Kidney (tissue), 11 donors: ENCODE results near the gene SPATA31C1. TPM values are rescaled to one million over a fixed set of nuclear protein-coding genes. Genes with fewer than 3 reads are reported as not detected.
"Not testable (repeated sequence)": the region's sequence is repeated elsewhere in the genome, so short reads cannot be mapped to it uniquely, and the experiment has no call there.

ENCODE experiments used
- DNase-seq, 5 donors: peaks; one replicate each; pipeline ENCODE4 v3.0.0-alpha.2; 2013 to 2020
- FAIRE-seq: peaks from 2 replicates; lab custom pipeline; 2012; peaks lifted over from hg19 to GRCh38; lab: Jason Lieb, UNC
- H3K27ac ChIP-seq, 2 donors: one replicate each; pipeline ENCODE4 v1.7.0; 2013; ENCODE audit warnings: low read depth in 2 of 2, low read length in 2 of 2, inconsistent platforms in 1 of 2
- H3K27me3 ChIP-seq: one replicate; pipeline ENCODE4 v1.7.1; 2013; ENCODE audit warnings: low read length, inconsistent platforms; ENCODE audit not compliant: control insufficient read depth, insufficient read depth
- H3K36me3 ChIP-seq, 3 donors: one replicate each; pipeline versions ENCODE4 v1.7.0 to v1.7.1; 2013; ENCODE audit warnings: low read length in 3 of 3, control low read depth in 1 of 3, inconsistent platforms in 1 of 3; ENCODE audit not compliant: insufficient read depth in 3 of 3, control insufficient read depth in 2 of 3
- H3K4me1 ChIP-seq, 3 donors: one replicate each; pipeline versions ENCODE4 v1.7.0 to v1.7.1; 2013; ENCODE audit warnings: low read length in 3 of 3, inconsistent platforms in 1 of 3, low read depth in 1 of 3; ENCODE audit not compliant: control insufficient read depth in 2 of 3, insufficient read depth in 2 of 3
- H3K4me3 ChIP-seq, 3 donors: one replicate each; pipeline versions ENCODE4 v1.7.0 to v1.8.1; 2013; ENCODE audit warnings: low read length in 3 of 3, control low read depth in 1 of 3, inconsistent platforms in 1 of 3
- H3K9ac ChIP-seq, 3 donors: one replicate each; pipeline versions ENCODE4 v1.7.0 to v1.7.1; 2013; ENCODE audit warnings: low read length in 3 of 3, control low read depth in 1 of 3, inconsistent platforms in 1 of 3
- H3K9me3 ChIP-seq, 3 donors: one replicate each; pipeline versions ENCODE4 v1.7.0 to v1.7.1; 2013; ENCODE audit warnings: low read length in 3 of 3, control low read depth in 1 of 3, inconsistent platforms in 1 of 3; ENCODE audit not compliant: control insufficient read depth in 2 of 3, insufficient read depth in 1 of 3
- intact Hi-C: fragments of 100-400 bp; cut with DNase I; formaldehyde crosslinking; loops from one replicate; pipeline ENCODE4 v1.11.1; 2022
- polyA plus RNA-seq: library from polyadenylated mRNA; stranded (reverse); fragments of 350-450 nt; fragmentation: Illumina TruSeq; extraction: RNeasy Lipid Tissue Mini Kit (QIAGEN cat#74804); gene quantifications from one replicate; pipeline ENCODE4 v1.2.3, GENCODE V29; 2014; ENCODE audit warnings: low read depth, low replicate concordance; ENCODE audit not compliant: insufficient read depth
- total RNA-seq: library from RNA; stranded (reverse); fragmentation: NEBNext Ultra II Directional; extraction: Animal tissue kit (Norgen Biotek cat#: 25700); gene quantifications from one replicate; pipeline ENCODE4 v1.2.1, GENCODE V29; 2021
- donor health status: control.
- donor health status: control.
- donor health status: DM: yes; HTN: yes; CAD: no.
- donor health status: Normal renal cell carcinoma (clear cell type).

Gene SPATA31C1
- total and polyA plus RNA-seq, 2 donors from 2014 or later = not detected

GRCh38 chr9:87923012-87923411, 5.2 kb downstream of the SPATA31C1 start:
- H3K27me3 ChIP-seq, H3K4me3 ChIP-seq, H3K4me1 ChIP-seq, H3K36me3 ChIP-seq, H3K9me3 ChIP-seq, DNase-seq, intact Hi-C loops, H3K27ac ChIP-seq, H3K9ac ChIP-seq, FAIRE-seq: not testable (repeated sequence)

GRCh38 chr9:87924851-87925250, 7.1 kb downstream of the SPATA31C1 start:
- H3K4me3 ChIP-seq, H3K9ac ChIP-seq, H3K9me3 ChIP-seq, H3K27ac ChIP-seq, intact Hi-C loops, H3K4me1 ChIP-seq, H3K27me3 ChIP-seq, FAIRE-seq, H3K36me3 ChIP-seq: not testable (repeated sequence)
- peak in 1 of 5 donors; percentile 52 for DNase-seq

- H3K36me3 ChIP-seq, H3K4me3 ChIP-seq, intact Hi-C loops, H3K9ac ChIP-seq, H3K27ac ChIP-seq, H3K27me3 ChIP-seq, H3K4me1 ChIP-seq, H3K9me3 ChIP-seq, FAIRE-seq, DNase-seq: not testable (repeated sequence)
Measured at GRCh38 chr9:87929152-87929551, 11.4 kb downstream of the SPATA31C1 start.

GRCh38 chr9:87934444-87934843, 16.7 kb downstream of the SPATA31C1 start:
- H3K4me3 ChIP-seq, DNase-seq, intact Hi-C loops, H3K27ac ChIP-seq, H3K27me3 ChIP-seq, H3K4me1 ChIP-seq, H3K36me3 ChIP-seq, H3K9me3 ChIP-seq, H3K9ac ChIP-seq, FAIRE-seq: not testable (repeated sequence)

- H3K9ac ChIP-seq, H3K36me3 ChIP-seq, DNase-seq, H3K4me3 ChIP-seq, H3K27me3 ChIP-seq, FAIRE-seq, intact Hi-C loops, H3K9me3 ChIP-seq, H3K4me1 ChIP-seq, H3K27ac ChIP-seq: not testable (repeated sequence)
Measured at GRCh38 chr9:87937352-87937751, 19.6 kb downstream of the SPATA31C1 start.

- H3K27ac ChIP-seq, H3K9ac ChIP-seq, H3K4me3 ChIP-seq, FAIRE-seq, intact Hi-C loops, H3K9me3 ChIP-seq, H3K27me3 ChIP-seq, H3K4me1 ChIP-seq, DNase-seq, H3K36me3 ChIP-seq: not testable (repeated sequence)
Measured at GRCh38 chr9:87937918-87938317, 20.2 kb downstream of the SPATA31C1 start.

- H3K27ac ChIP-seq, H3K36me3 ChIP-seq, intact Hi-C loops, H3K4me3 ChIP-seq, H3K9me3 ChIP-seq, H3K9ac ChIP-seq, DNase-seq, H3K4me1 ChIP-seq, FAIRE-seq, H3K27me3 ChIP-seq: not testable (repeated sequence)
Measured at GRCh38 chr9:87938336-87938735, 20.6 kb downstream of the SPATA31C1 start.

GRCh38 chr9:87939096-87939495, 21.3 kb downstream of the SPATA31C1 start:
- H3K4me1 ChIP-seq, H3K27ac ChIP-seq, FAIRE-seq, H3K9me3 ChIP-seq, H3K4me3 ChIP-seq, intact Hi-C loops, H3K9ac ChIP-seq, DNase-seq, H3K36me3 ChIP-seq, H3K27me3 ChIP-seq: not testable (repeated sequence)
